ENCODE measurements around the gene PUS7. TPM values are rescaled to one million over a fixed set of nuclear protein-coding genes. Genes with fewer than 3 reads are reported as not detected.
A peak's percentile ranks its signal among the peaks of the same experiment; 100 is the strongest.

PUS7 gene
- polyA plus RNA-seq, 1 of the 3 experiments (the other 2 are of a cell fraction) = 18.8 TPM

GRCh38 chr7:105497016-105497415 lies 25.1 kb downstream of the PUS7 start:
- H3K9me2 ChIP-seq = no peaks in the 10 kb centered on the region
- DNase-seq = no peak
- peak overlapping the region; percentile 40; the same call in 1 of the 2 replicates for H3K4me2 ChIP-seq
- no peak overlapping the region for H3K9ac ChIP-seq
- WGBS (ENCODE audit: low lambda C conversion rate) = 91% methylated on average over 5 of the region's 5 CpGs
- no peaks in the 10 kb centered on the region for H4K20me1 ChIP-seq (ENCODE audit: insufficient read depth)
- H3K27ac ChIP-seq (ENCODE audit: low read depth in 2 of 2, low read length in 1 of 2) = peak overlapping the region; percentile 17 to 80; a peak in 3 of 4 replicates
- H2AFZ ChIP-seq (ENCODE audit: low read depth) = no peak overlapping the region
- H3K36me3 ChIP-seq (replicated peaks in 1 of 2; ENCODE audit: control insufficient read depth in 1 of 2, insufficient read depth in 2 of 2, low read length in 1 of 2) = peaks cover 40 to 45% of the 10 kb centered on the region in 2 experiments
- ChIA-PET POLR2A (no interaction called here), CTCF (interaction anchor here (1.0 to 2.0 kb wide), 4 partner anchors 8 to 95 kb away, joined by 3 to 5 read pairs (median 4); no protein-coding TSS in a partner anchor)
- peaks cover 18% of the 10 kb centered on the region for H3F3A ChIP-seq (replicated peaks; ENCODE audit: insufficient read depth)
- no peaks in the 10 kb centered on the region for H3K79me2 ChIP-seq (ENCODE audit: insufficient read depth)
- no peak overlapping the region for H3K4me3 ChIP-seq (ENCODE audit: low read depth in 2 of 2, low read length in 1 of 2)
- H3K27me3 ChIP-seq (ENCODE audit: insufficient read depth) = no peaks in the 10 kb centered on the region
- H3K9me3 ChIP-seq = no peaks in the 10 kb centered on the region
- TF ChIP-seq CTCF (IDR thresholded peaks at IDR 0.05) = no peak
- TF ChIP-seq USF1 (IDR thresholded peaks at IDR 0.05; ENCODE audit: borderline replicate concordance, low read depth) = no peak
- no peak for TF ChIP-seq JUND (IDR thresholded peaks at IDR 0.05)
- TF ChIP-seq RCOR1 (IDR thresholded peaks at IDR 0.05; ENCODE audit: low read length) = no peak
- no peak for TF ChIP-seq RFX5 (IDR thresholded peaks at IDR 0.05; ENCODE audit: low read length)
- no peak for TF ChIP-seq EZH2phosphoT487 (IDR thresholded peaks at IDR 0.05; ENCODE audit: borderline replicate concordance, low read depth)
- H3K4me1 ChIP-seq (ENCODE audit: control insufficient read depth in 1 of 2, insufficient read depth in 2 of 2, low read depth in 1 of 2, low read length in 1 of 2) = peaks cover 0 to 9% of the 10 kb centered on the region in 2 experiments

GRCh38 chr7:105496521-105496920 lies 25.6 kb downstream of the PUS7 start:
- Histone ChIP-seq H2AFZ (ENCODE audit: low read depth) (peak overlapping the region; percentile 48; the same call in 1 of the 2 replicates), H3K4me2 (peak overlapping the region; percentile 40; the same call in 1 of the 2 replicates), H3K4me3 (ENCODE audit: low read depth in 2 of 2, low read length in 1 of 2) (no peak overlapping the region), H3K4me1 (ENCODE audit: control insufficient read depth in 1 of 2, insufficient read depth in 2 of 2, low read depth in 1 of 2, low read length in 1 of 2) (peaks cover 0 to 9% of the 10 kb centered on the region in 2 experiments), H3K36me3 (replicated peaks in 1 of 2; ENCODE audit: control insufficient read depth in 1 of 2, insufficient read depth in 2 of 2, low read length in 1 of 2) (peaks cover 38 to 44% of the 10 kb centered on the region in 2 experiments), H3K9me2 (no peaks in the 10 kb centered on the region), H4K20me1 (ENCODE audit: insufficient read depth) (no peaks in the 10 kb centered on the region), H3K27me3 (ENCODE audit: insufficient read depth) (no peaks in the 10 kb centered on the region), H3K9ac (peak overlapping the region; percentile 56; the same call in 1 of the 2 replicates), H3K9me3 (no peaks in the 10 kb centered on the region), H3K79me2 (ENCODE audit: insufficient read depth) (no peaks in the 10 kb centered on the region), H3F3A (replicated peaks; ENCODE audit: insufficient read depth) (peaks cover 18% of the 10 kb centered on the region), H3K27ac (ENCODE audit: low read depth in 2 of 2, low read length in 1 of 2) (peak overlapping the region; percentile 8 to 80; a peak in 3 of 4 replicates)
- ChIA-PET CTCF (interaction anchor here (1.0 to 2.0 kb wide), 4 partner anchors 14 to 95 kb away, joined by 3 to 4 read pairs (median 4); no protein-coding TSS in a partner anchor), POLR2A (no interaction called here)
- no peak for DNase-seq
- 63% methylated on average over 2 of the region's 2 CpGs for WGBS (ENCODE audit: low lambda C conversion rate)
- TF ChIP-seq CHD2 (IDR thresholded peaks at IDR 0.05; ENCODE audit: low read length, partially characterized antibody) = no peak
- TF ChIP-seq TAF1 (IDR thresholded peaks at IDR 0.05; ENCODE audit: borderline replicate concordance, low read depth, low read length) = no peak
- TF ChIP-seq POLR2AphosphoS5 (IDR thresholded peaks at IDR 0.05; ENCODE audit: low read depth, low read length) = 0 out of 2 replicates have a peak, but pooled peaks have one; percentile 28
- TF ChIP-seq GABPA (IDR thresholded peaks at IDR 0.05; ENCODE audit: low read depth) = no peak
- TF ChIP-seq TEAD4 (IDR thresholded peaks at IDR 0.05; ENCODE audit: borderline replicate concordance, insufficient read depth) = no peak
- TF ChIP-seq YY1 (IDR thresholded peaks at IDR 0.05; ENCODE audit: low read depth) = no peak
- TF ChIP-seq MEF2A (IDR thresholded peaks at IDR 0.05; ENCODE audit: borderline replicate concordance, low read depth) = no peak
- no peak for TF ChIP-seq CTCF (IDR thresholded peaks at IDR 0.05)
- TF ChIP-seq ELF1 (IDR thresholded peaks at IDR 0.05) = no peak
- no peak for TF ChIP-seq USF1 (IDR thresholded peaks at IDR 0.05; ENCODE audit: borderline replicate concordance, low read depth)
- no peak for TF ChIP-seq REST (IDR thresholded peaks at IDR 0.05; ENCODE audit: low read depth, low read length)
- TF ChIP-seq TCF12 (IDR thresholded peaks at IDR 0.05) = peak; percentile 14; the same call in 1 of the 2 replicates
